ENCODE results near the gene ZSCAN31.
"Not testable (repeated sequence)": the region's sequence is repeated elsewhere in the genome, so short reads cannot be mapped to it uniquely, and the experiment has no call there.

Gene ZSCAN31

DNA sequence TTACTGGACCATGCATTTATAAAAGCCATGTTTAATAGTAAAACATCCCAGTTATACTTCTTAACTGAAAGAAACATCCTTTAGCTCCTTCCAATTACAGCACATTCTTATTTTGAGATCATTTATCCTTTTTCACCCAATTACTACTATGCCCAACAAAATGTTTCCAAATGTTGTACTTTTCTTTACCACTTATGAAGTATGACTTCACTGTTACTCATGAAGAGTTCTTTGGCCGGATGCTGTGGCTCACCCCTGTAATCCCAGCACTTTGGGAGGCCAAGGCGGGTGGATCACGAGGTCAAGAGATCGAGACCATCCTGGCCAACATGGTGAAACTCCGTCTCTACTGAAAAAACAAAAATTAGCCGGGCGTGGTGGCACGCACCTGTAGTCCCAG, 18.1 kb downstream of the ZSCAN31 start:
- not testable (repeated sequence) for ATAC-seq

DNA sequence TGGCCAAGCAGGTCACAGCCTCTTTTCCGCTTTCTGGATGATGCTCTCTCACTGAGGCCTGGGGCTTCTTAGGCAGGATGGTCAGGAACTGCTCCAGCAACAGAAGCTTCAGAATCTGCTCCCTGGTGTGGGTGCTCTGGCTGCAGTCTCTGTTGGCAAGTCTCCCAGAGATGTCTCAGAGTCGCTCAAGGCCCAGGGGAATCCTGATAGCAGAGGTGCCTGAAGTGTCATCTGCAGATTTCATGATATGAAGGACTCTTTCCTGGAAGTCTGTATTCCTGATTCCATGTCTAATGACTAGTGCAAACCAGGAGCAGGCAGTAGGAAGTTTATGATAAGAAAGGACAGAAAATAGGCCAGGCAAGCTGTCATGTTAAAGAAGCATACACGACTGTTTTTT, 20.3 kb downstream of the ZSCAN31 start:
- DNase-seq (no peak), ATAC-seq (no peak)

More for the DNA sequence above, 18.1 kb downstream of the ZSCAN31 start:
- not testable (repeated sequence) for DNase-seq

DNA sequence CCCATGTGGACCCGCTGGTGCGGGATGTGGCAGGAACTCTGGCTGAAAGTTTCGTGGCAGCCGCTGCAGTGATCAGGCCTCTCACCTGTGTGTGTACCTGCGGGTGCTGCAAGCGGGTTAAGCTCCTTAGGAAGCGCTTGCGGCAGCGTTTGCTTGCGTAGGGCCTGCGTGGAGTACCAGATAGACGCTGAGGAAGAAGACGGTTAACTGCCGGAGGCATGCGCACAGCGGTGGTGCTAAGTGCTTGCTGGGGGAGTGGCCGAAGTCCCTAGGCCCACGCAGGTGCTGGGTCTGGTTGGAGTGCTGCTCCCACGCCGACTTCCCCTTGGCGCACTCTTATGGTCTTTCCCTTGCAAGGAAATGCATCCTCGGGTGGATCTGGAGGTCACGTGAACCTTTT, 23.0 kb downstream of the ZSCAN31 start:
- DNase-seq, result no peak

DNA sequence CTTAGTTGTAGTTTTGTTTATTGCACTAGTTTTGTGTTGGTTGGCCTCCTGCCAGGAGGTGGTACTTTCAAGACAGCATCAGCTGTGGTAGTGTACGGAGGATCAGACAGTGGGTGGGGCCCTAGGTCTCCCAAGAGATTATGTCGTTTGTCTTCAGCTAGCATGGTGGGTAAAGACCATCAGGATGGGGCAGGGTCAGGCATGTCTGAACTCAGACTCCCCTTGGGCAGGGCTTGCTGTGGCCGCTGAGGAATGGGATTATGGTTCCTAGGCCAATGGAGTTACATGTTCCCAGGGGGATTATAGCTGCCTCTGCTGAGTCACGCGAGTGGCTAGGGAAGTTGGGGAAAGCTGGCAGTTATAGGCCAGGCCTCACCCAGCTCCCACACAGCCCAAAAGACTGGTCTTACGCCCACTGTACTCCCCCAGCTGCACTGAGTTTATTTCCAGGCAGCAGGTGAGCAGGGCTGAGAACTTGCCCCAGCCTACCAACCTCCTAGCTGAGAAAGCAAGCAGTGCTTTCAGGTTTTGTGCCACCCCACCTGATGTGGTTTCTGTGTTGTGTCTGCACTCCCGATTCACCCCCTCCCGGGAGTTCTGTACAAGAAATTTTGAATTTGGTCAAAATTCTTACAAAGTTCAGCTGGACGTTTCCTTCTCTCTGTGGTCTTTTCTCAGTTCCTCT, 24.7 kb downstream of the ZSCAN31 start:
- ATAC-seq (no peak), DNase-seq (no peak)

More for the DNA sequence above, 23.0 kb downstream of the ZSCAN31 start:
- no peak for ATAC-seq

DNA sequence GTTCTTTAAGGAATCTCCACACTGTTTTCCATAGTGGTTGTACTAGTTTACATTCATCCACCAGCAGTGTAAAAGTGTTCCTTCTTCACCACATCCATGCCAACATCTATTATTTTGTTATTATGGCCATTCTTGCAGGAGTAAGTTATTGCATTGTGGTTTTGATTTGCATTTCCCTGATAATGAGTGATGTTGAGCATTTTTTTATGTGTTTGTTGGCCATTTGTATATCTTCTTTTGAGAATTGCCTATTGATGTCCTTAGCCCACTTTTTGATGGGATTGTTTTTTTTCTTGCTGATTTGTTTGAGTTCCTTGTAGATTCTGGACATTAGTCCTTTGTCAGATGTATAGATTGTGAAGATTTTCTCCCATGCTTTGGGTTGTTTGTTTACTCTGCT, 29.6 kb downstream of the ZSCAN31 start:
- ATAC-seq, DNase-seq: not testable (repeated sequence)

DNA sequence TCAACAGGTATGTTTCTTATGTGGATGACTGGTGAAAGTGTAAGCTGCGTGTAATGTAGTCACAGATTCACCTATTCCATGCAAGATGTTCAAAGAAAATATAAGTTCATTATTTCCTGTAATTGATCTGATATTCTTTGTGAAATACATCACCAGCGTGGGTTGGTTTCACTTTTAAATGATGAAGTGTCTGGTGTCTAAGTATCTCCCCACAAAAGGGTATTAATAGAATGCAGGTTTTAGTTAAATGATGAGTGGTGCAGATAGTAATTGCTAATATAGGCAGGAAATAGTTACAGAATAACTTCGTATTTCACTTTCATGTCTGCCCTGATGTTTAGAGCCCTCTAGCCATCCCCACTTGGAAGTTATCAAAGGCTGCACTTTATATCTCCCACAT, 32.4 kb downstream of the ZSCAN31 start:
- peak; percentile 66 for ATAC-seq

DNA sequence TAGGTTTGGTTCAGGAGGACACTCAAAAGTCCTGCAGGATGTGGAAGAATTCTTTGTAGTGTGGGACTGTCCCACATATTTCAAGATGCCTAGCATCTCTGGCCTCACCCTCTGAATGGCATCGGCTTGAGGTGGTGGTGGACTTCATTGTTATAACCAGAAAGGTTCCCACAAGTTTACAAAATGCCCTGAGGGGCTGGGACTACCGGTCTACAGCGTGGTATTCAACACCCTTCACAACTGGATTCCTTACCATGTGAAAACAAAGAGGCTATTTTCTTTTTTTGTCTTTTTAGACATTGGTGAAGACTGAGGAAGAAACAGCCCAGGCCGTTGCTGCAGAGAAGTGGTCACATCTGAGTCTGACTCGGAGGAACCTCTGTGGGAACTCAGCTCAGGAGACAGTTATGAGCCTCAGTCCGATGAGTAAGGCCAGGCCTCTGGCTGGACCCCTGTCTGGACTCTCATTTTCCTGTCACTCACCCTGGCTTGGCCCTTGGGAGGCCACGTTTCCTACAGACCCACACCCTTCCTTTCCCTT, 39.4 kb downstream of the ZSCAN31 start:
- ATAC-seq (no peak), DNase-seq (no peak)

More for the DNA sequence above, 32.4 kb downstream of the ZSCAN31 start:
- DNase-seq, result no peak

DNA sequence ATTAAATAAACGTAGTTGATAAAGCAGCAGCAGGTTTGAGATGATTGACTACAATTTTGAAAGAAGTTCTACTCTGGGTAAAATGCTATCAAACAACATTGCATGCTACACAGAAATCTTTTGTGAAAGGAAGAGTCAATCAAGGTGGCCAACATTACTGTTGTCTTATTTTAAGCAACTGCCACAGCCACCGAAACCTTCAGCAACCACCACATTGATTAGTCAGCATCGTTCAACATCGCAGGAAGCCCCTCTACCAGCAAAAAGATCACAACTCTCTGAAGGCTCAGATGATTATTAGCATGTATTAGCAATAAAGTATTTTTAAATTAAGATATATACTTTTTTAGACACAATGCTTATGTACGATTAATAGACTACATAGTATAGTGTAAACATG, 40.6 kb downstream of the ZSCAN31 start:
- DNase-seq, result no peak

DNA sequence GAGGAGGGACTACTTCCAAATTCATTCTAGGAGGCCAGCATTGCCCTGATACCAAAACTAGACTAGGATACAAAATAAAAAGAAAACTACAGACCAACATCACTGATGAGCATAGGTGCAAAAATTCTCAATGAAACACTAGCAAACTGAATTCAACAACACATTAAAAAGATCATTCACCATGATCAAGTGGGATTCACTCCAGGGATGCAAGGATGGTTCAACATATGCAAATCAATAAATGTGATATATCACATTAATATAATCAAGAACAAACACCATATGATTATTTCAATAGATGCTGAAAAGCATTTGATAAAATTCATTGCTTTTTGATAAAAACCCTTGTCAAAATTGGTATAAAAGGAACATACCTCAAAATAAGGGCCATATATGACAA, 44.4 kb downstream of the ZSCAN31 start:
- no peak for ATAC-seq
- DNase-seq, result no peak

More for the DNA sequence above, 40.6 kb downstream of the ZSCAN31 start:
- no peak for ATAC-seq

DNA sequence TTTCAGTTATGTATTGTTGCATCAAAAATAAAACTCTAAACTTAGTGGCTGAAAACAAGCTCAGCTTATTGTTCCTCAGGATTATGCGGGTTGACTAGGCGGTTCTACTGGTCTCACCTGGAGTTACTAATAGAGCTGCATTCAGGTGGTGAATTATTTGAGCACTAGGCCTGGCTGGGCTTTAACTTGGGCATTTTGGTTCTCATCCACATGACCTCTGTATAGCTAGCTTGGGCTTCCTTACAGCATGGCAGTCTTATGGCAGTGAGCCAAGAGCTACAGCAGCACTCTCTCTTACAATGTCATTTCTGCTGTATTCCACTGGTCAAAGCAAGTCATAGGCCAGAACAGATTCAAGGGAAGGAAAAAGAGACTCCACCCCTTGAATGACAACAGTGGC, 53.0 kb downstream of the ZSCAN31 start:
- no peak for DNase-seq
- no peak for ATAC-seq

DNA sequence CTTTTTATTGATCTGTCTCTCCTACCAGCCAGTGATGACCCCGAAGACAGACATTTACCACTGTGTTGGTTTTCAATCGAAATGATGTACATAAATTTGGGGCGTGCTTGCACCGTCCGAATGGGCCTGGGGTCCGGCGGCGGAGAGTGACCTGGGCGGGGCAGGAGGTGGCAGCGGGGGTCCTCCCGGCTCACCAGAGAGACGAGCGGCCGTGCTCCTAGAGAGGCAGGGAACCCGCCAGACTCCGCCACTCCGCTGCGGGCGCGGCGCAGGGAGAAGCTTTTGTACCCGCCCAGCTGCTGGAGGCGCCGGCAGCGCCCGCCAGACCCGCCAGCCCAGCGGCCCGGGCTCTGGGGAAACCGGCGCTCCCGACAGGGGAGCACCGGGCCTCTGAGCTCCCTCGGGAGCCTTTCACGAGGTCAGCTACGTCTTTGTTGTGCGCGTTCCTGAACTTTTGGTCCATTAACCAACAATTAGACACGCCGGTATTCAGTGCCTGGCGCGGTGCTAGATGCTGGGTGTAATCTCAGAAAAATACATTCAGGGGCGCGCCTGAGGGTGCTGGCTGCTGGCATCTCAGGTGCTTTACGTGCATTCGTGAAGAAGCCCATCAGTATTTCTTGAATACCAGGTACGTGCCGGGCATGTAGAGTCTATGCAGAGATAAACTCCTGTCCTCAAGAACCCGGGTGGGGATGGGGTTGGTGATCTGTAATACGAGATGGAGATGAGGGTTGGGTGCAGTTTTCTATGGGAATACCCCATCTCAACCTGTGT, 54.5 kb downstream of the ZSCAN31 start, which contains the start of gene PGBD1:
Gene PGBD1, plus strand, starts transcription at position 285 of the 777 bp plus-strand sequence. CDS start 2,242 bp downstream, outside the sequence.
- DNase-seq (peak; percentile 73), ATAC-seq (peak; percentile 98)

DNA sequence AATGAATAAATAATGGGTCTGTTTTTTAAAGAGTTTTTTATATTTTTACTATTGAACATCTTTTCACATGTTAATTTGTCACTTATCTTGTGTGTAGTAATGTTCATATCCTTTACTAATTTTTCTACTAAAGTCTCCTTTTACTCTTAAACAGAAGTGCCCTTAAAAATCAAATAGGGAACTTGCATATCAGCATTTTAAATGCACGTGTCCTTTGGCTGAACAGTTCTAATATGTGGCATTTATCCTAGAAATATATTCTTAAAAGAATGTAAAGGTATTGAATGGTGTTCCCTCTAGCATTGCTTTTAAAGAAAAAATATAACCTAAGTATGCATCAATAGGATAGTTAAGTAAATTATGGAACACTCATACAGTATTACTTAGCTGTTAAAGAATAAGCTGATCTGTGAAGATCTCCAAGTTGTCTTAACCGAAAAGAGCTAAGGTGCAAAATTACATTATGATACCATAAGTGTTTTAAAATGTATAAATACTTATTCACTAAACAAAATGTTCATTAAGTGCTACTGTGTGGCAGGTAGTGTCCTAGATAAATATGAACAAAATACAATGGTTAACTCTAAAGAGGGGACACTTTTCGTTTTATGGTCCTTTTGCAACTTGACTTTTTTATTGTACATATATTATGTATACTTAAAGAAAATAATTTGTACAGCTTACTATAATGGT, 55.2 kb downstream of the ZSCAN31 start:
- ATAC-seq, result no peak
- DNase-seq, result no peak

DNA sequence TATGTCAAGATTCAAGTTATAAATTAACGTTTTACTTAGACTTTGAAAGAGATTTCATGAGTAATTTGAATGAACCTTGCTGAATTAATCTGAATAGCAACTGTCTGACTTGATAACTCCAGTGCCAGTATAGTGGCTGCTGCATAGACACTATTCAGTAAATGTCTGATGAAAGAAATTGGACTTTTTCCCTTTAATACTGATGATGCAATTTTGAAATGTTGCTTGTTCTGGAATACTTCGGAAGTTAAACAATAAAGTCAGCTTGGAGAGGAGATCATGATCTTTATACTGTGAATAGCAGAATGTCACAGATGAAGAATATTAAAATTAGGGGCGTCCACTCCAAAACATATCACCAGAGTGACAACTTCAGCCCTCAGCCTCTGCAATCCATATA, 58.2 kb downstream of the ZSCAN31 start:
- no peak for ATAC-seq
- no peak for DNase-seq

DNA sequence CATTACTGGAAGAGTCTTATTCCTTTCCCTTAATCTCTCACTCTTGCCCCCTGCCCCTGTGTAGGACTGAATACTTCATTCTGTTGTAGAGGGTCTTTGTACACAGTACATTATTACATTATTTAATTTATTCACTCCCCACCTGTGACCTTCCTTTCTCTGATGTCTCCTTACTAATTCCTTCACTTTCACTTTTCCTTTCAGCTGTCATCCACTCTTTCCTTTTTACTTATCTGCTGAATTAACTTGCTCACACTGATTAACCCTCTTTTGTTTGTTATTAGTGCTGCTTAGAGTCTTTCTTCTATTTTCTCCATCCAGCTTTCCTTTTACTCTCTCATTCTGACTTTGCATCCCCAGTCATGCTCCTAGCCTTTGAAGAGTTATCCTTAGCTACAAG, 61.1 kb downstream of the ZSCAN31 start:
- DNase-seq (no peak), ATAC-seq (no peak)

All from stimulated activated naive CD8-positive, alpha-beta T cell treated with anti-CD3 and anti-CD28 coated beads, Interleukin-15, Interleukin-2, amounts not matched to agents 100 U/mL and 50 U/mL, for 24 hours (primary cell).